ENCODE results near the gene ZDHHC22.

ZDHHC22 gene

GRCh38 chr14:77143071-77143470 lies 1.5 kb upstream of the ZDHHC22 start:
- H3K27me3 ChIP-seq (ENCODE audit: low read length) = no peaks in the 10 kb centered on the region
- no peak overlapping the region for H2AFZ ChIP-seq (ENCODE audit: low read depth, low read length, severe bottlenecking)
- no peaks in the 10 kb centered on the region for H3F3A ChIP-seq (ENCODE audit: insufficient read depth)
- no peaks in the 10 kb centered on the region for H3K9me3 ChIP-seq (ENCODE audit: insufficient read depth, low read length)
- no peaks in the 10 kb centered on the region for H3K9me2 ChIP-seq (replicated peaks; ENCODE audit: insufficient read depth, low read length)
- no peak overlapping the region for H3K4me2 ChIP-seq (ENCODE audit: low read depth, low read length, poor library complexity, severe bottlenecking)
- H3K36me3 ChIP-seq (ENCODE audit: low read length) = no peaks in the 10 kb centered on the region
- TF ChIP-seq EZH2phosphoT487 (conservative IDR thresholded peaks at IDR 0.05; ENCODE audit: low read length) (no peak), CTCF (IDR thresholded peaks at IDR 0.05; ENCODE audit: insufficient read depth, low read length, poor library complexity, severe bottlenecking) (no peak)
- H4K20me1 ChIP-seq (ENCODE audit: low read depth, low read length) = no peaks in the 10 kb centered on the region
- H3K4me3 ChIP-seq (ENCODE audit: insufficient read depth, low read length, poor library complexity, severe bottlenecking) = no peak overlapping the region
- H3K79me2 ChIP-seq (ENCODE audit: insufficient read depth, low read length) = no peaks in the 10 kb centered on the region
- H3K9ac ChIP-seq (ENCODE audit: low read length) = no peak overlapping the region
- H3K27ac ChIP-seq (ENCODE audit: low read depth, low read length) = no peak overlapping the region

- H3K9me2 ChIP-seq (replicated peaks; ENCODE audit: insufficient read depth, low read length) = no peaks in the 10 kb centered on the region
- no peak overlapping the region for H3K27ac ChIP-seq (ENCODE audit: low read depth, low read length)
- no peak overlapping the region for H3K9ac ChIP-seq (ENCODE audit: low read length)
- H3K9me3 ChIP-seq (ENCODE audit: insufficient read depth, low read length) = no peaks in the 10 kb centered on the region
- no peaks in the 10 kb centered on the region for H4K20me1 ChIP-seq (ENCODE audit: low read depth, low read length)
- no peak overlapping the region for H3K4me3 ChIP-seq (ENCODE audit: insufficient read depth, low read length, poor library complexity, severe bottlenecking)
- TF ChIP-seq EZH2phosphoT487 (conservative IDR thresholded peaks at IDR 0.05; ENCODE audit: low read length) = no peak
- no peak for TF ChIP-seq CTCF (IDR thresholded peaks at IDR 0.05; ENCODE audit: insufficient read depth, low read length, poor library complexity, severe bottlenecking)
- no peaks in the 10 kb centered on the region for H3K79me2 ChIP-seq (ENCODE audit: insufficient read depth, low read length)
- H3K36me3 ChIP-seq (ENCODE audit: low read length) = no peaks in the 10 kb centered on the region
- no peak overlapping the region for H2AFZ ChIP-seq (ENCODE audit: low read depth, low read length, severe bottlenecking)
- no peaks in the 10 kb centered on the region for H3K27me3 ChIP-seq (ENCODE audit: low read length)
- H3F3A ChIP-seq (ENCODE audit: insufficient read depth) = no peaks in the 10 kb centered on the region
- no peak overlapping the region for H3K4me2 ChIP-seq (ENCODE audit: low read depth, low read length, poor library complexity, severe bottlenecking)
Measured at GRCh38 chr14:77142005-77142800, 612 bp upstream of the ZDHHC22 start.

- H3K36me3 ChIP-seq (ENCODE audit: low read length) = no peaks in the 10 kb centered on the region
- H3K9me2 ChIP-seq (replicated peaks; ENCODE audit: insufficient read depth, low read length) = no peaks in the 10 kb centered on the region
- no peaks in the 10 kb centered on the region for H3K27me3 ChIP-seq (ENCODE audit: low read length)
- no peaks in the 10 kb centered on the region for H3K79me2 ChIP-seq (ENCODE audit: insufficient read depth, low read length)
- no peaks in the 10 kb centered on the region for H3F3A ChIP-seq (ENCODE audit: insufficient read depth)
- no peak overlapping the region for H3K4me2 ChIP-seq (ENCODE audit: low read depth, low read length, poor library complexity, severe bottlenecking)
- H3K9ac ChIP-seq (ENCODE audit: low read length) = no peak overlapping the region
- H3K9me3 ChIP-seq (ENCODE audit: insufficient read depth, low read length) = no peaks in the 10 kb centered on the region
- no peak overlapping the region for H3K4me3 ChIP-seq (ENCODE audit: insufficient read depth, low read length, poor library complexity, severe bottlenecking)
- H2AFZ ChIP-seq (ENCODE audit: low read depth, low read length, severe bottlenecking) = no peak overlapping the region
- TF ChIP-seq EZH2phosphoT487 (conservative IDR thresholded peaks at IDR 0.05; ENCODE audit: low read length) (no peak), CTCF (IDR thresholded peaks at IDR 0.05; ENCODE audit: insufficient read depth, low read length, poor library complexity, severe bottlenecking) (no peak)
- no peak overlapping the region for H3K27ac ChIP-seq (ENCODE audit: low read depth, low read length)
- no peaks in the 10 kb centered on the region for H4K20me1 ChIP-seq (ENCODE audit: low read depth, low read length)
Measured at GRCh38 chr14:77140359-77141213, 1.0 kb downstream of the ZDHHC22 start.
